C4-2B (cell line): Measurements from ENCODE around the gene KIF1B.

Experiments
- ZFX ChIP-seq: fragments of 450-650 bp; IDR thresholded peaks from 2 replicates; pipeline ENCODE4 v1.6.1; 2017
- TF ChIP-seq, protein P1 (sequence below): fragments of 450-650 bp; conservative IDR thresholded peaks from 2 replicates; pipeline ENCODE4 v1.5.1; 2017; ENCODE audit warnings: mild to moderate bottlenecking

- TF ChIP-seq, protein P1, sequence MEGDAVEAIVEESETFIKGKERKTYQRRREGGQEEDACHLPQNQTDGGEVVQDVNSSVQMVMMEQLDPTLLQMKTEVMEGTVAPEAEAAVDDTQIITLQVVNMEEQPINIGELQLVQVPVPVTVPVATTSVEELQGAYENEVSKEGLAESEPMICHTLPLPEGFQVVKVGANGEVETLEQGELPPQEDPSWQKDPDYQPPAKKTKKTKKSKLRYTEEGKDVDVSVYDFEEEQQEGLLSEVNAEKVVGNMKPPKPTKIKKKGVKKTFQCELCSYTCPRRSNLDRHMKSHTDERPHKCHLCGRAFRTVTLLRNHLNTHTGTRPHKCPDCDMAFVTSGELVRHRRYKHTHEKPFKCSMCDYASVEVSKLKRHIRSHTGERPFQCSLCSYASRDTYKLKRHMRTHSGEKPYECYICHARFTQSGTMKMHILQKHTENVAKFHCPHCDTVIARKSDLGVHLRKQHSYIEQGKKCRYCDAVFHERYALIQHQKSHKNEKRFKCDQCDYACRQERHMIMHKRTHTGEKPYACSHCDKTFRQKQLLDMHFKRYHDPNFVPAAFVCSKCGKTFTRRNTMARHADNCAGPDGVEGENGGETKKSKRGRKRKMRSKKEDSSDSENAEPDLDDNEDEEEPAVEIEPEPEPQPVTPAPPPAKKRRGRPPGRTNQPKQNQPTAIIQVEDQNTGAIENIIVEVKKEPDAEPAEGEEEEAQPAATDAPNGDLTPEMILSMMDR = no peak
- no peak for TF ChIP-seq ZFX
Measured at GRCh38 chr1:10338611-10339010, 128.2 kb downstream of the KIF1B start.
